Gastroesophageal sphincter (tissue), 4 donors: ENCODE measurements around the gene SRPK3. TPM values are rescaled to one million over a fixed set of nuclear protein-coding genes. Genes with fewer than 3 reads are reported as not detected.

Experiments used
- ATAC-seq: fragments of 150-250 bp; one replicate; pipeline ENCODE4 v1.9.1; 2016; ENCODE audit warnings: mild to moderate bottlenecking, moderate library complexity
- H3K27ac ChIP-seq, 4 donors: fragments of 200-600 bp; sonication (generic) in 3 of 4; 1 replicate in 3 of 4; 2 replicates in 1 of 4; pipeline ENCODE4 v1.5.1; 2016 to 2019
- H3K27me3 ChIP-seq: fragments of 200-600 bp; sonication (generic); one replicate; pipeline ENCODE4 v1.5.1; 2019
- H3K36me3 ChIP-seq, 2 donors: fragments of 200-600 bp; sonication (generic); one replicate each; pipeline ENCODE4 v1.5.1; 2019; ENCODE audit warnings: control low read depth in 1 of 2
- H3K4me1 ChIP-seq, 3 donors: fragments of 200-600 bp; sonication (generic); 1 replicate in 2 of 3; 2 replicates in 1 of 3; pipeline ENCODE4 v1.5.1; 2016 to 2019; ENCODE audit warnings: control low read depth in 2 of 3
- H3K4me3 ChIP-seq, 2 donors: fragments of 200-600 bp; sonication (generic); one replicate each; pipeline ENCODE4 v1.5.1; 2019; ENCODE audit warnings: mild to moderate bottlenecking in 1 of 2, moderate library complexity in 1 of 2
- H3K9me3 ChIP-seq, 3 donors: fragments of 200-600 bp; sonication (generic); one replicate each; pipeline ENCODE4 v1.5.1; 2017 to 2019; ENCODE audit warnings: control low read depth in 2 of 3
- EP300 ChIP-seq: sonication (generic); formaldehyde crosslinking; IDR thresholded peaks from one replicate; pipeline ENCODE4 v1.6.1; 2017; ENCODE audit warnings: antibody characterized with exemption, mild to moderate bottlenecking
- POLR2A ChIP-seq, 2 donors: fragments of 450-650 bp; IDR thresholded peaks; one replicate each; pipeline ENCODE4 v1.6.1; 2017; ENCODE audit warnings: antibody characterized with exemption in 2 of 2, mild to moderate bottlenecking in 2 of 2, moderate library complexity in 1 of 2
- POLR2AphosphoS5 ChIP-seq: sonication (generic); formaldehyde crosslinking; IDR thresholded peaks from one replicate; pipeline ENCODE4 v1.6.1; 2017; ENCODE audit warnings: antibody characterized with exemption
- WGBS, 2 donors: methylation state at CpG; one replicate each; pipeline ENCODE4 v1.1.5; 2018; ENCODE audit warnings: low coverage in 1 of 2; 5-methylcytosine and 5-hydroxymethylcytosine counted together
- total RNA-seq, 4 donors: library from RNA; depleted of rRNA; stranded (reverse); fragments of >200 nt; gene quantifications; one replicate each; pipeline ENCODE4 v1.1.0, GENCODE V29; 2016
- TF ChIP-seq, protein P1 (sequence below), 4 experiments: fragments of 200-600 bp in 2 of 4; fragments of 450-650 bp in 2 of 4; sonication (generic) in 1 of 4; IDR thresholded peaks; one replicate each; pipeline ENCODE4 v1.5.1; 2017 to 2019; ENCODE audit warnings: antibody characterized with exemption in 4 of 4, mild to moderate bottlenecking in 2 of 4, moderate library complexity in 2 of 4

SRPK3 gene
- total RNA-seq, 4 donors from 2014 or later = 3.0 to 4.7 (median 4.4) TPM; not detected in 1

DNA sequence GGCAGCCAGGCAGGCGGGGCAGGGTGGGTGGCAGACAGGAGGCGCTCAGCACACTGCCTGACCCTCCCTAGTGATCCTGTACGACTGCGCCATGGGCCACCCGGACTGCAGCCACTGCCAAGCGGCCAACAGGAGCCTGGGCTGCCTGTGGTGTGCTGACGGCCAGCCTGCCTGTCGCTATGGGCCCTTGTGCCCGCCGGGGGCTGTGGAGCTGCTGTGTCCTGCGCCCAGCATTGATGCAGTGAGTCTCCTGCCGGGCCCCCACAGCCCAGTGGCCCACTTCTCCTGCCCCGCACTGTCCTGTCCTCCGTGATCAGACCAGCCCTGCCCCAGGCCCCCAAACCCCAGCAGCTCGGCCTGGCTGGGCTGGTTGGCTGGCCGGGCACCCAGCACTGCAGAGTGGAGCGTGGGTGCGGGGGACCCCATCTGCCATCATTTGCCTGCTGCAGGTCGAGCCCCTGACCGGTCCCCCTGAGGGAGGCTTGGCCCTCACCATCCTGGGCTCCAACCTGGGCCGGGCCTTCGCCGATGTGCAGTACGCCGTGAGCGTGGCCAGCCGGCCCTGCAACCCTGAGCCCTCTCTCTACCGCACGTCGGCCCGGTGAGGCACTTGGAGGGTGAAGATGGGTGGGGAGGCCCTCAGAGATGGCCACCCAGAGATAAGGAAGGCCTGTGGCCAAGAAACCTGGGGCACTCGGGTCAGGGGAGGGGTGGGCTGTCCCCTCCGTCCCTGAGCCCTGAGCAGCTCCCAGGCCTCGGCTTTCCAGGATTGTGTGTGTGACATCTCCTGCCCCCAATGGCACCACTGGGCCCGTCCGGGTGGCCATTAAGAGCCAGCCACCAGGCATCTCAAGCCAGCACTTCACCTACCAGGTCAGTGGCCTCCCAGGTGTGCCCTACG is 9.2 kb upstream of the SRPK3 start:
- WGBS, 2 donors = no CpG with 5 or more reads among the region's 37 CpGs
- H3K4me1 ChIP-seq = peaks cover 0 to 10% (median 0%) of the 10 kb centered on the region in 3 donors
- ATAC-seq = no peak
- H3K27me3 ChIP-seq = no peaks in the 10 kb centered on the region
- no peak overlapping the region for H3K27ac ChIP-seq
- H3K4me3 ChIP-seq = no peak overlapping the region
- H3K9me3 ChIP-seq = no peaks in the 10 kb centered on the region
- H3K36me3 ChIP-seq = peaks cover 0 to 79% of the 10 kb centered on the region in 2 donors
- TF ChIP-seq POLR2A (IDR thresholded peaks at IDR 0.05) (no peak), POLR2AphosphoS5 (no peak), EP300 (no peak)
- TF ChIP-seq, protein P1, sequence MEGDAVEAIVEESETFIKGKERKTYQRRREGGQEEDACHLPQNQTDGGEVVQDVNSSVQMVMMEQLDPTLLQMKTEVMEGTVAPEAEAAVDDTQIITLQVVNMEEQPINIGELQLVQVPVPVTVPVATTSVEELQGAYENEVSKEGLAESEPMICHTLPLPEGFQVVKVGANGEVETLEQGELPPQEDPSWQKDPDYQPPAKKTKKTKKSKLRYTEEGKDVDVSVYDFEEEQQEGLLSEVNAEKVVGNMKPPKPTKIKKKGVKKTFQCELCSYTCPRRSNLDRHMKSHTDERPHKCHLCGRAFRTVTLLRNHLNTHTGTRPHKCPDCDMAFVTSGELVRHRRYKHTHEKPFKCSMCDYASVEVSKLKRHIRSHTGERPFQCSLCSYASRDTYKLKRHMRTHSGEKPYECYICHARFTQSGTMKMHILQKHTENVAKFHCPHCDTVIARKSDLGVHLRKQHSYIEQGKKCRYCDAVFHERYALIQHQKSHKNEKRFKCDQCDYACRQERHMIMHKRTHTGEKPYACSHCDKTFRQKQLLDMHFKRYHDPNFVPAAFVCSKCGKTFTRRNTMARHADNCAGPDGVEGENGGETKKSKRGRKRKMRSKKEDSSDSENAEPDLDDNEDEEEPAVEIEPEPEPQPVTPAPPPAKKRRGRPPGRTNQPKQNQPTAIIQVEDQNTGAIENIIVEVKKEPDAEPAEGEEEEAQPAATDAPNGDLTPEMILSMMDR (IDR thresholded peaks at IDR 0.05) = no peak

DNA sequence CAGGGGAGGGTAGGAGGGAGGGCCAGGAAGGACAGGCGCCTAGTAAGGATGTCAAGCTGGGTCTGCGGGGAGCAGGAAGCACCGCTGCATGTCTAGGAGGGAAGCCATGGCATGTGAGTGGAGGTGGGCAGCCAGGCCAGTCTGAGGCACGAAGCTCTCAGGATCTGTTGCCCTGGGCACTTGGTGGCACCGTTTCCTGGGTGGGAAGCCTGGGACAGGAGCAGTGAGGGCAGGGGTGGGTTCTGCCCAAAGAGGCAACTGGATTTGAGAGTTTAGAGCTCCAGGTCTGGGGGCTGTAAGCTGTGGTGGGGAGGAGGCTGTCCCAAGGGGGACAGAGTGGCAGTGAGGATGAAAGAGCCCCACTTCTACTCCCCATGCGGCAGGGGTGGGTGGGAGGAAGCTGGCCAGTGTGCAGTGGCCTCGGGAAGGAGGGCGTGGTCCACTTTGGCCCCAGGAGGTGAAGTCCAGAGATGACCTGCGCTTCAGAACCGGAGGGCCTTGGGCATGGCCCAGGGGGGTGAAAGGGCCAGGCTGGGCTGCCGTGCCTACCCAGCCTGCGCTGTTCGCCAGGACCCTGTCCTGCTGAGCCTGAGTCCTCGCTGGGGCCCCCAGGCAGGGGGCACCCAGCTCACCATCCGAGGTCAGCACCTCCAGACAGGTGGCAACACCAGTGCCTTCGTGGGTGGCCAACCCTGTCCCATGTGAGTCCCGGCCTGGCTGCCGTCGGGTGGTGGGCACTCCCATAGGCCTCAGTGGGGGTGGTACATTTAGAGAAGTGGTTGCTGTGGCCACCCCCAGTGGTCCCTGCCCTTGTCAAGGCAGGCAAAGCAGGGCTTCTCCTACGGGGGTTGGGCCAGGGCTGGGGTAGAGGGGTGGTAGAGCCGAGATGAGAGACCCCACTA is 8.3 kb upstream of the SRPK3 start:
- no peaks in the 10 kb centered on the region for H3K9me3 ChIP-seq
- H3K4me3 ChIP-seq = no peak overlapping the region
- H3K27me3 ChIP-seq = no peaks in the 10 kb centered on the region
- ATAC-seq = no peak
- H3K4me1 ChIP-seq = peaks cover 0 to 1% (median 0%) of the 10 kb centered on the region in 3 donors
- 40 to 82% methylated on average over 1 to 3 of the region's 21 CpGs for whole genome bisulfite sequencing, 2 donors
- no peak overlapping the region for H3K27ac ChIP-seq
- TF ChIP-seq, protein P1 (IDR thresholded peaks at IDR 0.05) = no peak
- TF ChIP-seq POLR2A (IDR thresholded peaks at IDR 0.05) = no peak
- TF ChIP-seq EP300 = no peak
- TF ChIP-seq POLR2AphosphoS5 = no peak
- peaks cover 0 to 88% of the 10 kb centered on the region in 2 donors for H3K36me3 ChIP-seq

GRCh38 chrX:153773218-153773611 is 7.6 kb upstream of the SRPK3 start:
- no peak for TF ChIP-seq POLR2AphosphoS5
- no peak for TF ChIP-seq EP300
- TF ChIP-seq POLR2A (IDR thresholded peaks at IDR 0.05) = no peak
- TF ChIP-seq, protein P1 (IDR thresholded peaks at IDR 0.05) = no peak
- no peak overlapping the region for H3K4me3 ChIP-seq
- no peaks in the 10 kb centered on the region for H3K9me3 ChIP-seq
- H3K27ac ChIP-seq = no peak overlapping the region
- H3K36me3 ChIP-seq = peaks cover 0 to 94% of the 10 kb centered on the region in 2 donors
- H3K4me1 ChIP-seq = no peaks in the 10 kb centered on the region
- H3K27me3 ChIP-seq = no peaks in the 10 kb centered on the region
- ATAC-seq = no peak
- no CpG with 5 or more reads among the region's 23 CpGs for WGBS, 2 donors

- WGBS, 2 donors = no CpG with 5 or more reads among the region's 48 CpGs
- TF ChIP-seq, protein P1 (IDR thresholded peaks at IDR 0.05) = no peak
- no peak for TF ChIP-seq POLR2AphosphoS5
- no peak for TF ChIP-seq EP300
- TF ChIP-seq POLR2A (IDR thresholded peaks at IDR 0.05) = no peak
- H3K9me3 ChIP-seq = no peaks in the 10 kb centered on the region
- peaks cover 0 to 91% of the 10 kb centered on the region in 2 donors for H3K36me3 ChIP-seq
- no peak overlapping the region for H3K4me3 ChIP-seq
- no peak for ATAC-seq
- no peak overlapping the region for H3K27ac ChIP-seq
- no peaks in the 10 kb centered on the region for H3K4me1 ChIP-seq
- no peaks in the 10 kb centered on the region for H3K27me3 ChIP-seq
Observed at GRCh38 chrX:153773741-153774575, 6.9 kb upstream of the SRPK3 start.
